ENCODE results near the gene RAB40B.

Gene RAB40B

GRCh38 chr17:82674656-82675475 is 23.6 kb downstream of the RAB40B start:
- DNase-seq (ENCODE audit: low read depth) = no peak
- no peaks in the 10 kb centered on the region for H3K27me3 ChIP-seq (replicated peaks; ENCODE audit: control insufficient read depth, insufficient read depth, low read length)
- no peak overlapping the region for H3K9ac ChIP-seq (ENCODE audit: low read length)
- no peak overlapping the region for H3K4me3 ChIP-seq (ENCODE audit: low read length)
- no peaks in the 10 kb centered on the region for H3K9me3 ChIP-seq (ENCODE audit: control insufficient read depth, low read length)
- peaks cover 4% of the 10 kb centered on the region for H3K4me1 ChIP-seq (ENCODE audit: control insufficient read depth, insufficient read depth, low read length)
- no peaks in the 10 kb centered on the region for H3K36me3 ChIP-seq (ENCODE audit: control insufficient read depth, insufficient read depth, low read length, severe bottlenecking)

GRCh38 chr17:82670661-82671450 is 27.6 kb downstream of the RAB40B start:
- Histone ChIP-seq H3K27me3 (replicated peaks; ENCODE audit: control insufficient read depth, insufficient read depth, low read length) (no peaks in the 10 kb centered on the region), H3K4me3 (ENCODE audit: low read length) (no peak overlapping the region), H3K9me3 (ENCODE audit: control insufficient read depth, low read length) (no peaks in the 10 kb centered on the region), H3K36me3 (ENCODE audit: control insufficient read depth, insufficient read depth, low read length, severe bottlenecking) (no peaks in the 10 kb centered on the region), H3K4me1 (ENCODE audit: control insufficient read depth, insufficient read depth, low read length) (peaks cover 8% of the 10 kb centered on the region), H3K9ac (ENCODE audit: low read length) (no peak overlapping the region)
- no peak for DNase-seq (ENCODE audit: low read depth)

DNA sequence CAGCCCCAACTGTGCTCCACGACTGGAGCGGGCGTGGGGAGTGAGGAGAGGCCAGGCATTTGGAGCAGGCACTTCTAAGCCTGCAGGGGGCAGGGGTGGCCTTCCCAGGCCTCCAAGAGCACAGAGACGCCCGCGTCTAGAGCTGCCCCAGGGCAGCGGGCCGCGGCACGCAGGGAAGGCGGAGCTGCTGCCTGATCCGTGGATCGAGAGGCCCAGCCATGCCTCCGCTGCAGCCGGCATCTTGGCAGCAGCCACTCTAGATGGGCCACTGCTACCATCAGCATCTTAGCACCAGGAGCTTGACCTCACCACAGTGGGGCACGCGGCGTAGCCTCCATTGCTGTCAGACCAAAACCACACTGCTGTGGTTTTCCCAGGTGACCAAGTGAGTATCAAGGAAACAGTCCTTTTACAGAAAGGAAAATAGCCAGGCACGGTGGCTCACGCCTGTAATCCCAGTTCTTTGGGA is 29.8 kb downstream of the RAB40B start:
- Histone ChIP-seq H3K4me3 (ENCODE audit: low read length) (no peak overlapping the region), H3K4me1 (ENCODE audit: control insufficient read depth, insufficient read depth, low read length) (peaks cover 8% of the 10 kb centered on the region), H3K27me3 (replicated peaks; ENCODE audit: control insufficient read depth, insufficient read depth, low read length) (no peaks in the 10 kb centered on the region), H3K9me3 (ENCODE audit: control insufficient read depth, low read length) (no peaks in the 10 kb centered on the region), H3K36me3 (ENCODE audit: control insufficient read depth, insufficient read depth, low read length, severe bottlenecking) (no peaks in the 10 kb centered on the region), H3K9ac (ENCODE audit: low read length) (peak overlapping the region; percentile 41)
- peak; percentile 44 for DNase-seq (ENCODE audit: low read depth)

DNA sequence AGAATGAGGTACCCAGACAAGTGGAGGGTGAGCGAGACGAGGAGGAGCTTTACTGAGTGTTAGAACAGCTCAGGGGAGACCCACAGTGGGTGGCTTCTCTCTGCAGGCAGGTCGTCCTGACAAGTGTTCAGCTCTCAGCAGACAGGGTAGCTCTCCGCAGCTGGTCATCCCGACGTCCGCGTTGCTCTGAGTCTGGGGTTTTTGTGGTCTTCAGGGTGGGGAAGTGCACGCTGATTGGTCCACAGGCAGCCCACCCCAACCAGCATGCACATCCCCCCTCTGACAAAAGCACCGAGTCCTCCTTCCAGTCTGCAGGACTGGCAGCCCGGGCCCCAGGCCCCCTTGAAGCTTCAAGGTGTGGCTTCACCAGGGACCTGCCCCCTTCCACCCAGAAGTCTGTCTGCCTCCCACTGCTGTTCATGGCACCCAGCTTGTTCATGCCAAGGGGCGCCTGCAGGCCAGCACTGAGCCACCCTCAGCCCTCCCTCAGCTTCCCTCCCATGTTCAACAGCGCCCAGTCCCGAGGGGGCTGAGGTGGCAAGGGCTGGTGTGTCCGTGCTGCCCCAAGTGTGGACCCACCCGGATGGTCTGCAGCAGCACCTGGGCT is 30.4 kb downstream of the RAB40B start:
- H3K36me3 ChIP-seq (ENCODE audit: control insufficient read depth, insufficient read depth, low read length, severe bottlenecking) = no peaks in the 10 kb centered on the region
- no peak overlapping the region for H3K4me3 ChIP-seq (ENCODE audit: low read length)
- peaks cover 8% of the 10 kb centered on the region for H3K4me1 ChIP-seq (ENCODE audit: control insufficient read depth, insufficient read depth, low read length)
- no peak overlapping the region for H3K9ac ChIP-seq (ENCODE audit: low read length)
- DNase-seq (ENCODE audit: low read depth) = no peak
- no peaks in the 10 kb centered on the region for H3K9me3 ChIP-seq (ENCODE audit: control insufficient read depth, low read length)
- H3K27me3 ChIP-seq (replicated peaks; ENCODE audit: control insufficient read depth, insufficient read depth, low read length) = no peaks in the 10 kb centered on the region

DNA sequence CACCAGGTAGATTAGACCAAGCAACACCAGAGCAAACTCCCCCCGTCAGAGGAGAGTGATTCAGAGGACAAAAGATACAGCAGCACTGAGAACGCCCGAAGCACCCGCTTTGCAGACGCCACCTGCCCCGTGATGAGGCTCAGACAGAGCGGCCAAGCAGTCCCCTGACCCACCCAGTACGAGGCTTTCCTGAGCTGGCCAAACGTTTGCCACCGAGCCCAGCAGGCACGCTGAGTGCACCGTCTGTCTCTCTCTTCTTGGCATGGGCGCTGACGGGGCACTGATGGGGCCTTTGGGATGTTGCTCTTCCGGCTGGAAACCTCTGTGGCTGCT is 30.9 kb downstream of the RAB40B start:
- peaks cover 8% of the 10 kb centered on the region for H3K4me1 ChIP-seq (ENCODE audit: control insufficient read depth, insufficient read depth, low read length)
- H3K4me3 ChIP-seq (ENCODE audit: low read length) = no peak overlapping the region
- DNase-seq (ENCODE audit: low read depth) = no peak
- no peaks in the 10 kb centered on the region for H3K36me3 ChIP-seq (ENCODE audit: control insufficient read depth, insufficient read depth, low read length, severe bottlenecking)
- H3K9me3 ChIP-seq (ENCODE audit: control insufficient read depth, low read length) = no peaks in the 10 kb centered on the region
- H3K27me3 ChIP-seq (replicated peaks; ENCODE audit: control insufficient read depth, insufficient read depth, low read length) = no peaks in the 10 kb centered on the region
- H3K9ac ChIP-seq (ENCODE audit: low read length) = no peak overlapping the region

DNA sequence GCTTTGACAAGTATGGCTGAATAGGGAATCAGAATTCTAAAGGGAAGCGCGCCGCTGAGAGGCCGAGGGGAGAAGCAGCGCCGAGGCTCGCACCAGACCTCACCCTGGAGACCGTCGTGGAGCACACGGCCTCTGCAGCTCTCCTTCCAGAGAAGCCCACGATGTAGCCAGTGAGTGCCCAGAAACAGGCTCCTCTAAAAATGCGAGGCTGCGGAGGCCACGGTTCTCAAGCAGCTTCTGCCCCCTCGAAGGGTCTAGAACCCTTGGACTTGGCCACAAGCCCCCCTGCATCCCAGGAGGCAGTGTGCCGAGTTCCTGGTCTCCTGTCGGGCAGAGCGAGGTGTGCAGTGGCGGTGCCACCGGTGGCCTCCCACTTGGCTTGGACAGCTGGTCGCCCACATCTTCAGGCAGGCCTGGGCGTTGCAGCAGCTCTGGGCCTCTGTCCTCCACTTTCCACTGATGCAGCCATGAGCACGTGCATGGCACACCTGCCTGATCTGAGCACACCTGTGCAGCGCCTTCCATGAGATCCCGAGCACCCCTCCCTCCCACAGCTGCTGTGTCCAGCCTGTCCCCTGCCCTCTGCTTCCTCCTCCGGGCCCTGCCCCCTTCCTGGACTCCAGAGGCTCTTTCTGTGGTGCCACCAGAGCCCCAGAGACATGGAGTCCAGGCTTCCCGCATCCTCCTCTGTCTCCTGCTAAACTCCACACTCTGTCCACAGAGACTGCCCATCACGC is 31.4 kb downstream of the RAB40B start:
- H3K9me3 ChIP-seq (ENCODE audit: control insufficient read depth, low read length) = no peaks in the 10 kb centered on the region

GRCh38 chr17:82665891-82666290 is 32.6 kb downstream of the RAB40B start:
- DNase-seq (ENCODE audit: low read depth) = no peak
- Histone ChIP-seq H3K27me3 (replicated peaks; ENCODE audit: control insufficient read depth, insufficient read depth, low read length) (no peaks in the 10 kb centered on the region), H3K9ac (ENCODE audit: low read length) (no peak overlapping the region), H3K36me3 (ENCODE audit: control insufficient read depth, insufficient read depth, low read length, severe bottlenecking) (no peaks in the 10 kb centered on the region), H3K4me1 (ENCODE audit: control insufficient read depth, insufficient read depth, low read length) (peaks cover 8% of the 10 kb centered on the region), H3K4me3 (ENCODE audit: low read length) (no peak overlapping the region), H3K9me3 (ENCODE audit: control insufficient read depth, low read length) (no peaks in the 10 kb centered on the region)

More for the DNA sequence above, 31.4 kb downstream of the RAB40B start:
- Histone ChIP-seq H3K36me3 (ENCODE audit: control insufficient read depth, insufficient read depth, low read length, severe bottlenecking) (no peaks in the 10 kb centered on the region), H3K9ac (ENCODE audit: low read length) (no peak overlapping the region), H3K27me3 (replicated peaks; ENCODE audit: control insufficient read depth, insufficient read depth, low read length) (no peaks in the 10 kb centered on the region), H3K4me3 (ENCODE audit: low read length) (no peak overlapping the region), H3K4me1 (ENCODE audit: control insufficient read depth, insufficient read depth, low read length) (peaks cover 8% of the 10 kb centered on the region)
- DNase-seq (ENCODE audit: low read depth) = no peak

DNA sequence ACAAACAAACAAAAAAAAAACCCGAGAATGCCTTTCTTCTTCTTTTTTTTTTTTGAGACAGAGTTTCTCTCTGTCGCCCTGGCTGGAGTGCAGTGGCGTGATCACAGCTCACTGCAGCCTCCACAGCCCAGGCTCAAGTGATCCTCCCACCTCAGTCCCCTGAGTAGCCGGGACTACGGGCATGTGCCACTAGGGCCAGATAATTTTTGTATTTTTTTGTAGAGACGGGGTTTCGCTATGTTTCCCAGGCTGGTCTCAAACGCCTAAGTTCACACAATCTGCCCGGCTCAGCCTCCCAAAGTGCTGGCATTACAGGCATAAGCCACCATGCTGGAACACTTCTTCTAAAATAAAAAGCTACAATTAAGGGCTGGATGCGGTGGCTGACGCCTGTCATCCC is 33.3 kb downstream of the RAB40B start:
- Histone ChIP-seq H3K9ac (ENCODE audit: low read length) (no peak overlapping the region), H3K4me3 (ENCODE audit: low read length) (no peak overlapping the region)

GRCh38 chr17:82664701-82665182 is 33.8 kb downstream of the RAB40B start:
- Histone ChIP-seq H3K9ac (ENCODE audit: low read length) (no peak overlapping the region), H3K4me1 (ENCODE audit: control insufficient read depth, insufficient read depth, low read length) (peaks cover 3% of the 10 kb centered on the region), H3K4me3 (ENCODE audit: low read length) (no peak overlapping the region), H3K9me3 (ENCODE audit: control insufficient read depth, low read length) (no peaks in the 10 kb centered on the region), H3K36me3 (ENCODE audit: control insufficient read depth, insufficient read depth, low read length, severe bottlenecking) (no peaks in the 10 kb centered on the region), H3K27me3 (replicated peaks; ENCODE audit: control insufficient read depth, insufficient read depth, low read length) (no peaks in the 10 kb centered on the region)
- no peak for DNase-seq (ENCODE audit: low read depth)

More for the DNA sequence above, 33.3 kb downstream of the RAB40B start:
- Histone ChIP-seq H3K27me3 (replicated peaks; ENCODE audit: control insufficient read depth, insufficient read depth, low read length) (no peaks in the 10 kb centered on the region), H3K36me3 (ENCODE audit: control insufficient read depth, insufficient read depth, low read length, severe bottlenecking) (no peaks in the 10 kb centered on the region), H3K9me3 (ENCODE audit: control insufficient read depth, low read length) (no peaks in the 10 kb centered on the region), H3K4me1 (ENCODE audit: control insufficient read depth, insufficient read depth, low read length) (peaks cover 8% of the 10 kb centered on the region)
- DNase-seq (ENCODE audit: low read depth) = no peak

- no peaks in the 10 kb centered on the region for H3K4me1 ChIP-seq (ENCODE audit: control insufficient read depth, insufficient read depth, low read length)
- no peaks in the 10 kb centered on the region for H3K27me3 ChIP-seq (replicated peaks; ENCODE audit: control insufficient read depth, insufficient read depth, low read length)
- H3K9ac ChIP-seq (ENCODE audit: low read length) = no peak overlapping the region
- no peak for DNase-seq (ENCODE audit: low read depth)
- H3K4me3 ChIP-seq (ENCODE audit: low read length) = no peak overlapping the region
- H3K9me3 ChIP-seq (ENCODE audit: control insufficient read depth, low read length) = no peaks in the 10 kb centered on the region
- H3K36me3 ChIP-seq (ENCODE audit: control insufficient read depth, insufficient read depth, low read length, severe bottlenecking) = peaks cover 2% of the 10 kb centered on the region
These were observed 34.3 kb downstream of the RAB40B start for GRCh38 chr17:82664276-82664575.

All from adipocyte (in vitro differentiated cells).